Psoas muscle (tissue), 8 donors: ENCODE results near the gene ZNF311. TPM values are rescaled to one million over a fixed set of nuclear protein-coding genes. Genes with fewer than 3 reads are reported as not detected.
A peak's percentile ranks its signal among the peaks of the same experiment; 100 is the strongest.

Source experiments
- ATAC-seq, 4 donors: fragments of 200-7000 bp; cut with Tn5 transposase; one replicate each; pipeline ENCODE4 v1.9.1; 2020; ENCODE audit warnings: moderate library complexity in 3 of 4, mild to moderate bottlenecking in 2 of 4
- DNase-seq, 2 donors: peaks; one replicate each; pipeline ENCODE4 v3.0.0-alpha.2; 2020
- H3K27ac ChIP-seq: fragments of 200-600 bp; one replicate; pipeline ENCODE4 v1.8.0; 2022
- H3K27me3 ChIP-seq, 3 donors: fragments of 200-600 bp in 1 of 3; one replicate each; pipeline versions ENCODE4 v1.6.1 to v1.8.0; 2013 to 2022; ENCODE audit warnings: low read length in 2 of 3, mild to moderate bottlenecking in 2 of 3, moderate library complexity in 1 of 3; ENCODE audit not compliant: insufficient read depth in 3 of 3
- H3K36me3 ChIP-seq, 2 donors: fragments of 200-600 bp in 1 of 2; one replicate each; pipeline versions ENCODE4 v1.6.1 to v1.8.0; 2013 to 2022; ENCODE audit warnings: low read depth in 1 of 2, mild to moderate bottlenecking in 1 of 2, moderate library complexity in 1 of 2; ENCODE audit not compliant: insufficient read depth in 1 of 2
- H3K4me1 ChIP-seq: fragments of 200-600 bp; one replicate; pipeline ENCODE4 v1.8.0; 2022
- H3K4me3 ChIP-seq: fragments of 200-600 bp; one replicate; pipeline ENCODE4 v1.8.0; 2022; ENCODE audit warnings: mild to moderate bottlenecking
- H3K9me3 ChIP-seq: fragments of 200-600 bp; one replicate; pipeline ENCODE4 v1.8.0; 2022
- CTCF ChIP-seq: fragments of 200-600 bp; IDR thresholded peaks from one replicate; pipeline ENCODE4 v1.8.0; 2022; ENCODE audit warnings: antibody characterized with exemption
- WGBS, 3 donors: extraction: QIAGEN DNeasy Blood & Tissue Kit; methylation state at CpG; one replicate each; pipeline versions ENCODE4 v1.1.6 to v1.1.7; 2013; 5-methylcytosine and 5-hydroxymethylcytosine counted together
- intact Hi-C, 2 donors: fragments of 100-400 bp; cut with DNase I; formaldehyde crosslinking; loops; one replicate each; pipeline versions ENCODE4 v1.11.0 to v1.14.2; 2022
- polyA plus RNA-seq, 3 donors: library from polyadenylated mRNA; stranded (reverse); fragments of 200-250 nt; gene quantifications; one replicate each; pipeline ENCODE4 v1.2.3, GENCODE V29; 2013
- total RNA-seq, 4 donors: library from RNA; stranded (reverse); fragmentation: NEBNext Ultra II Directional in 2 of 4; extraction: Animal tissue kit (Norgen Biotek cat#: 25700) in 2 of 4; gene quantifications; one replicate each; pipeline versions ENCODE4 v1.2.1 to v1.2.4, GENCODE V29; 2021 to 2023
- donor health status: healthy with polysubstance abuse.
- donor health status: DM: no; HTN: no; CAD: no; lungs with moderate emphysema.
- donor health status: Bipolar disorder and iron deficiency.
- donor health status: healthy.
- donor health status: DM: yes; HTN: yes; CAD: no.
- donor health status: DM: no; HTN: no; CAD: no.
- donor health status: DM: no; HTN: no; CAD: no.
- donor health status: DM: yes; HTN: yes; CAD: no.

The ZNF311 gene
- total and polyA plus RNA-seq, 7 donors, result 0.09 to 0.36 (median 0.13) TPM; not detected in 2

GRCh38 chr6:28981833-28982475, 23.2 kb downstream of the ZNF311 start:
- 0 to 1% (median 0%) methylated on average over 23 of the region's 23 CpGs for WGBS, 3 donors
- H3K27me3 ChIP-seq, result peaks cover 0 to 15% (median 7%) of the 10 kb centered on the region in 3 donors
- H3K36me3 ChIP-seq, result no peaks in the 10 kb centered on the region
- no peaks in the 10 kb centered on the region for H3K4me1 ChIP-seq
- peak overlapping the region; percentile 80 for H3K4me3 ChIP-seq
- peak; percentile 68 to 78 for DNase-seq
- peak overlapping the region; percentile 68 for H3K27ac ChIP-seq
- no peaks in the 10 kb centered on the region for H3K9me3 ChIP-seq
- intact Hi-C loops, result loop anchor here in 1 of 2 donors (1.0 to 5.0 kb wide), 5 partner anchors 35 to 144 kb away; no protein-coding TSS in a partner anchor
- no peak for TF ChIP-seq CTCF
- ATAC-seq, result peak; percentile 78 to 87 (median 84)

- no peaks in the 10 kb centered on the region for H3K9me3 ChIP-seq
- peak; percentile 53 to 76 (median 61) for ATAC-seq
- DNase-seq, result peak; percentile 50 to 68
- 0% methylated on average over 13 of the region's 13 CpGs for WGBS, 3 donors
- peak overlapping the region; percentile 80 for H3K4me3 ChIP-seq
- H3K27ac ChIP-seq, result peak overlapping the region; percentile 68
- intact Hi-C loops, result loop anchor here in 1 of 2 donors (1.0 to 5.0 kb wide), 4 partner anchors 36 to 143 kb away; no protein-coding TSS in a partner anchor
- peaks cover 0 to 21% (median 7%) of the 10 kb centered on the region in 3 donors for H3K27me3 ChIP-seq
- TF ChIP-seq CTCF, result no peak
- no peaks in the 10 kb centered on the region for H3K36me3 ChIP-seq
- no peaks in the 10 kb centered on the region for H3K4me1 ChIP-seq
These were observed 23.7 kb downstream of the ZNF311 start for GRCh38 chr6:28981431-28981832.

GRCh38 chr6:28980852-28981430, 24.2 kb downstream of the ZNF311 start:
- no peaks in the 10 kb centered on the region for H3K36me3 ChIP-seq
- WGBS, 3 donors, result 0 to 1% (median 1%) methylated on average over 16 of the region's 16 CpGs
- DNase-seq, result peak; percentile 30 to 58
- peaks cover 0 to 26% (median 7%) of the 10 kb centered on the region in 3 donors for H3K27me3 ChIP-seq
- H3K9me3 ChIP-seq, result no peaks in the 10 kb centered on the region
- H3K4me3 ChIP-seq, result peak overlapping the region; percentile 80
- peak; percentile 29 for TF ChIP-seq CTCF
- peak; percentile 47 to 66 (median 58) for ATAC-seq
- H3K4me1 ChIP-seq, result no peaks in the 10 kb centered on the region
- peak overlapping the region; percentile 68 for H3K27ac ChIP-seq
- intact Hi-C loops, result loop anchor here in 1 of 2 donors (1.0 to 5.0 kb wide), 4 partner anchors 36 to 143 kb away; no protein-coding TSS in a partner anchor

- Histone ChIP-seq H3K36me3 (no peaks in the 10 kb centered on the region), H3K9me3 (no peaks in the 10 kb centered on the region), H3K4me3 (peak overlapping the region; percentile 80), H3K27ac (no peak overlapping the region), H3K27me3 (peaks cover 0 to 30% (median 7%) of the 10 kb centered on the region in 3 donors), H3K4me1 (no peaks in the 10 kb centered on the region)
- DNase-seq, result no peak
- ATAC-seq, result no peak
- intact Hi-C loops, result loop anchor here in 1 of 2 donors (2.0 to 5.0 kb wide), 2 partner anchors 37 to 117 kb away; no protein-coding TSS in a partner anchor
- no peak for TF ChIP-seq CTCF
- 46 to 50% (median 47%) methylated on average over 8 of the region's 8 CpGs for WGBS, 3 donors
These were observed 24.8 kb downstream of the ZNF311 start for GRCh38 chr6:28980137-28980851.
